ENCODE results near the gene BRINP1. TPM values are rescaled to one million over a fixed set of nuclear protein-coding genes. Genes with fewer than 3 reads are reported as not detected.
"Not testable (repeated sequence)": the region's sequence is repeated elsewhere in the genome, so short reads cannot be mapped to it uniquely, and the experiment has no call there.

The BRINP1 gene
- total and polyA plus RNA-seq, 3 donors from 2014 or later = 1.2 to 1.8 (median 1.7) TPM

GRCh38 chr9:119175581-119175980 is 193.7 kb downstream of the BRINP1 start:
- Histone ChIP-seq H3K4me3 (no peak overlapping the region), H3K27me3 (no peaks in the 10 kb centered on the region), H3K36me3 (ENCODE audit: low read depth, missing control alignments) (no peaks in the 10 kb centered on the region), H3K9me3 (no peaks in the 10 kb centered on the region), H3K27ac (no peak overlapping the region), H3K4me1 (no peaks in the 10 kb centered on the region)
- WGBS, 2 donors = 75 to 82% methylated on average over 1 of the region's 1 CpG
- no peak for TF ChIP-seq POLR2A (IDR thresholded peaks at IDR 0.05)
- no peak for TF ChIP-seq CTCF (IDR thresholded peaks at IDR 0.05)
- intact Hi-C loops (cut with DNase I; ENCODE audit: low total_unique reads) = no loop called here
- no peak for DNase-seq

DNA sequence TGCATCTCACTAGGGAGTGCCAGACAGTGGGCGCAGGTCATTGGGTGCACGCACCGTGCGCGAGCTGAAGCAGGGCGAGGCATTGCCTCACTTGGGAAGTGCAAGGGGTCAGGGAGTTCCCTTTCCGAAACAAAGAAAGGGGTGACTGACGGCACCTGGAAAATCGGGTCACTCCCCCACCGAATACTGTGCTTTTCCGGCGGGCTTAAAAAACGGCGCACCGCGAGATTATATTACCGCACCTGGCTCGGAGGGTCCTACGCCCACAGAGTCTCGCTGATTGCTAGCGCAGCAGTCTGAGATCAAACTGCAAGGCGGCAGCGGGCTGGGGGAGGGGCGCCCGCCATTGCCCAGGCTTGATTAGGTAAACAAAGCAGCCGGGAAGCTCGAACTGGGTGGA is 200.0 kb downstream of the BRINP1 start:
- WGBS, 2 donors = 46 to 78% methylated on average over 11 to 27 of the region's 27 CpGs
- H3K27me3 ChIP-seq; H3K36me3 ChIP-seq (ENCODE audit: low read depth, missing control alignments); H3K27ac ChIP-seq; H3K9me3 ChIP-seq; H3K4me3 ChIP-seq; intact Hi-C loops (cut with DNase I; ENCODE audit: low total_unique reads); DNase-seq; H3K4me1 ChIP-seq: not testable (repeated sequence)

DNA sequence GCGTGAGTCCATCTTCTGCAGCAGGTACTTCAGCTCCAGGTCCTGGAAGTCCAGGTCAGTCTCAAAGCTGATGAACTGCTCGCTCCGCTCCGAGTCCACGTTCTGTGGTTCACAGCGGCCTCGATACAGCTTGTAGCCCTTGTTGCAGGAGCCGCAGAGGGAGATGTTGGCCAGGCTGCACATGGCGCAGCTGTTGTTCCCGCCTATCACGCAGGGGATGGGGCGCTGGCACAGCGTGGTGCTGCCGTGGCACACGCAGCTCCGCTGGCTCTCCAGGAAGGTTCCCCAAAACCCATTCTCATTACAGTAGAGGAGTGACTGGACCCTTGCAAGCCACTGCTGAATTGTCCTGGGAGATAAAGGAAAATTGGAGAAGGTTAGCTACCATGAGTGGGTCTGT is 201.4 kb downstream of the BRINP1 start:
- 80 to 93% methylated on average over 1 to 16 of the region's 16 CpGs for WGBS, 2 donors
- H3K27me3 ChIP-seq = no peaks in the 10 kb centered on the region
- H3K9me3 ChIP-seq = no peaks in the 10 kb centered on the region
- no peaks in the 10 kb centered on the region for H3K4me1 ChIP-seq
- no peak for TF ChIP-seq POLR2A (IDR thresholded peaks at IDR 0.05)
- TF ChIP-seq CTCF (IDR thresholded peaks at IDR 0.05) = no peak
- H3K4me3 ChIP-seq = no peak overlapping the region
- no peak overlapping the region for H3K27ac ChIP-seq
- no peak for DNase-seq
- intact Hi-C loops (cut with DNase I; ENCODE audit: low total_unique reads) = no loop called here
- no peaks in the 10 kb centered on the region for H3K36me3 ChIP-seq (ENCODE audit: low read depth, missing control alignments)

- 76 to 82% methylated on average over 15 to 21 of the region's 21 CpGs for WGBS, 2 donors
- Histone ChIP-seq H3K27ac (no peak overlapping the region), H3K36me3 (ENCODE audit: low read depth, missing control alignments) (no peaks in the 10 kb centered on the region), H3K4me3 (no peak overlapping the region), H3K4me1 (no peaks in the 10 kb centered on the region), H3K27me3 (no peaks in the 10 kb centered on the region), H3K9me3 (no peaks in the 10 kb centered on the region)
- intact Hi-C loops (cut with DNase I; ENCODE audit: low total_unique reads) = no loop called here
- TF ChIP-seq POLR2A (IDR thresholded peaks at IDR 0.05) = no peak
- no peak for TF ChIP-seq CTCF (IDR thresholded peaks at IDR 0.05)
- DNase-seq = no peak
Observed at GRCh38 chr9:119167267-119167666, 202.0 kb downstream of the BRINP1 start.

DNA sequence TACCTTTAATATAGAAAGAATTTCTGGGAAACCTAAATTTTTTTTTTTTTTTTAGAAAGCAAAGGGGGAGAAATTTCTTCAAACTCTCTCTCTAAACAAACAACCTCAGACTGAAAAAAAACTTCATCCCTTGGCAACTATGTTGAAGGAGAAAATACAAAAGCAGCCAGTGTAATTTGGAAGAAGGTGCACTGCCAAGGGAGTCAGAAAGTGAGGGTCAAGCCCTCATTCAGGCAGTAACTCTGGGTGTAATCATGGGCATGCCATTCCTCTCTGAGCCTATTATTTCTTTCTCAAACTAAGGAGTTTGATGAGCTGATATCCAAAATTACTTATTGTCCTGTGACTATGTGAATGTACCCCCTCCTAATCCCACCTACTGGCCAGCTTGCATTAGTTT is 203.1 kb downstream of the BRINP1 start:
- H3K4me1 ChIP-seq = no peaks in the 10 kb centered on the region
- no peak for TF ChIP-seq CTCF (IDR thresholded peaks at IDR 0.05)
- TF ChIP-seq POLR2A (IDR thresholded peaks at IDR 0.05) = no peak
- no peak for DNase-seq
- intact Hi-C loops (cut with DNase I; ENCODE audit: low total_unique reads) = no loop called here
- no peaks in the 10 kb centered on the region for H3K9me3 ChIP-seq
- H3K4me3 ChIP-seq = no peak overlapping the region
- H3K36me3 ChIP-seq (ENCODE audit: low read depth, missing control alignments) = no peaks in the 10 kb centered on the region
- no peak overlapping the region for H3K27ac ChIP-seq
- no peaks in the 10 kb centered on the region for H3K27me3 ChIP-seq
